ENCODE results near the gene TTC21A.

Gene TTC21A

GRCh38 chr3:39180546-39181346 lies 73.3 kb downstream of the TTC21A start:
- DNase-seq (ENCODE audit: low read depth) = peak; percentile 78

DNA sequence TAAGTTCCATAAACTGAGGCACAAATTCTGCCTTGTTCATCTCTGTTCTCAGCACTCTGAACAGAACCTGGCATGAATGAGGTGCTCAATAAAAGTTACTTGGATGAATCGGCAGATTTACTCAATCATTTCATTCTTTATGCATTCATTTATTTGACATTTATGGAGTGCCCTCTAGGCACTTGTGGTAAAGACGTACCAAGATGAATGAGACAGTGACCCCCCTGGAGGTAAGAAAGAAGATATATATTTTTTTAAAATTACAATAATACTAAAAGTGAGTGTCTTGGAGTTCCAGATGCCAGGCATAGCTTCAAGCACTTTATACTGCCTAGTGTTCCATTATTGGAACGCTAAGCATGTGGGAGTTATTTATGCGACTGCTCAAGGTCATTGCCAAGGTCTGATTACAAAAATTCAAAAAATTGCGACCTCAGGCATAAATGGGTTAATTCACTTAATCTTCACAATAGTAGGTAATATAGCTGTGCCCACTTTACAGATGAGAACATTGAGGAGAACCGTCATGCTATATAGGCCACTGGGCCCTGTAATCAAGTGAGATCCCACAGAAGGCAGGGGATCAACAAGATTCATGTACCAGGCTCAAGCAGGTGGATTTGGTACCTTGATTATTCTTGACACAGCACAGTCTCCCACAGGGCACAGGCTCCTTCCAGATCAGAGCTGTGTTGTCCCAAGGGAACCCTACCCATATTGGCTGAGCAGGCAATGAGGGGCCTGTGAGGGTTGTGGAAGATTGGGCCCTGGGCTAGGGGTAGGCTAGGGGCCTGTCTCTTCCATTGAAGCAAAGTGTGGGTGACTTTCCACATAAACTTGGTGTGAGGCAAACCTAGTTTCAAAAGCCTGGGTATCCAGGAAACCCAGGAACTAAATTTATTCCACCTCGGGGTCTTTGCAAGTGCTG lies 74.2 kb downstream of the TTC21A start:
- no peak for DNase-seq (ENCODE audit: low read depth)

DNA sequence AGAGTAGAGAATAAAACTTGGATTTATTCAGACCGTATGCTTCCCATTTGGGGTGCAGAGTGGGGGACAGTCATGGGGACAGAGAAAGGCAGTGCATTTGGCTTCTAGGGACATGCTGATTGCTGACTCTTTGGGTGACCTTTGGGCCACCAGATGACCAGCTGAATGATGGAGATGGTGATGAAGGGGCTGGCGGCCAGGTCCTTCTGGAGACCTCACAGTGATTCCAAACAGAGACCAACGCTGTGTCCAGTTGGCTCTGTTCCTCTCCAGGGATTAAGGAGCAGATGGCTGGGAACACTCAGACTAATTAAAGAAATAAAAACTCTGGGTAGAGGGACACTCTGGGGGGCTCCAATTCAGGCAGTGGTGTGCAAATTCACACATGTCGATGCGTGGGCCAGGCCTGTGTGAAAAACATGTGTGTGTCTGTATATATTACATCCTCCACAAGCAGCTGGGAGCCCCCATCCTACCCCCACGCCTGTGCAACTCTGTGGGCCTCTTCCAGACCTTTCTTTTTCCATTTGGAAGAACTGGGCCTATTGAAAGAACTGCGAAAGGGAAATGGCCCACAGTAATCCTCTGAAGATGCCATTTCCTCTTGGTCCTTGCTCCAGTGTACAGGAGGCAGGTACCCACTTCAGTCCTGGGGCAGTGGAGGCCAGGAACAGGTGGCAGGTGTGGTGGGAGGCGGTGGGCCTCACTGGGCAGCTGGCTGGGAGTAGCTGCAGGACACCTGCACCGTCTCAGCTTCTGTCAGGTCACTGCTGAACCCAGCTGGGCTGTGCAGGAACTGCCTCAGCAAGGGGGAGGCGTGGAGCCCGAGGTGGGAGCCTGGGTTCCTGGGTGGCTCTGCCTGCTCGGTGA lies 76.0 kb downstream of the TTC21A start:
- no peak for DNase-seq (ENCODE audit: low read depth)

DNA sequence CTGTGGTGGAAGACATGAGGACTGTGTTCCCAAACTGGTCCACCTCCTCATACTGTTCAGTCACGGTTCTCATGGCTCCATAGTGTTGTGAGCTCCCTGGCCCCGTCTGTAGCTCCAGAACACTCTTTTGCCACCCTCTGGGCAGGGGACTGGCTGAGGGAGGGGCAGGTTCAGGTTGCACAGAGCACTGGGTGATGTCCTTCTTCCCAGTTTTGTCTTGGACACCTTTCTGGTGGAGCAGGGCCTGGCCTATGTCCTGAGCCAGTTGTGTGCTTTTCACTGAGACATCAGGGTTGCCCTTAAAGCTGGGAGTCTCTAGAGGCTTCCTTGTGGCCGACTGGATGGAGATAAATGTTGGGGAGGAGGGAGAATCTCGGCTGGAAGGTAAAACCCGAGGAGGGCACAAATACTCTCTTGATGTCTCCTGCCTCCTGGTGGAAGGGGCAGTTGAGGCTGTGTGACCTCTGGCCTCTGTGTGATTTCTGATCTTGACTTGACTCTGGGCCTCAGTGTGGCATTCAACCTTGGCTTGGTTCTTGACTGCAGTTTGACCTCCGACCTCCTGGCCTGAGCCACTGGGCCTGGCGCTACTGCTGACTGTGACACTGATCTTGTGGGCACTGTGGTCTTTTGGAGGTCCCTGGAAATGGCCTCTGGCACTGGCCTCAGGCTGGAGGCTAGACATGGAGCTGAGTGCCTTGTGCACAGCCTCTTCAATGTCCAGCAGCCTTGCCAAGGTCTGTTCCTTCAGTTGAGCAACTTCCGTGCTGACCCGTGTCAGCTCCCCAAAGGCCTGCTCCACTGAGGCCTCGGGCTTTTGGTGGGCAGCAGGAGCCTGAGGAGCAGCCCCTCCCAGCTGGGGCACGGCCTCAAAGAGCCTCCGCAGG lies 76.8 kb downstream of the TTC21A start:
- no peak for DNase-seq (ENCODE audit: low read depth)

DNA sequence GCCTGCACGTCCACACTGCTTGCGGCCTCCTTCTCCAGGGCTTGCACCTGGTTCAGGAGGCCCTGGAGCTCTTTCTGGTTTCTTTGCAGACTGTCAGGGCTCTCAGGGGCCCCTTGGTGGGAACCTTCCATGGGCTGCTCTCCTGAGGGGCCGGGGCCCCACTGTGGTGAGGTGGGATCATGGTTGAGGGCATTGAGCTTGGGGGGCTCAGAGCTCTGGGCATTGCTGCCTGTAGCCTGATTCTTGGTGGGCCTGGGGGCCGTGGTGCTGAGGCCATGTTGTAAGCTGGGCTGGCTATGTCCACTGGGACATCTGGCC lies 77.4 kb downstream of the TTC21A start:
- DNase-seq (ENCODE audit: low read depth) = no peak

- no peak for DNase-seq (ENCODE audit: low read depth)
These were observed 78.0 kb downstream of the TTC21A start for GRCh38 chr3:39185326-39185958.

- no peak for DNase-seq (ENCODE audit: low read depth)
These were observed 78.6 kb downstream of the TTC21A start for GRCh38 chr3:39185959-39186691.

DNA sequence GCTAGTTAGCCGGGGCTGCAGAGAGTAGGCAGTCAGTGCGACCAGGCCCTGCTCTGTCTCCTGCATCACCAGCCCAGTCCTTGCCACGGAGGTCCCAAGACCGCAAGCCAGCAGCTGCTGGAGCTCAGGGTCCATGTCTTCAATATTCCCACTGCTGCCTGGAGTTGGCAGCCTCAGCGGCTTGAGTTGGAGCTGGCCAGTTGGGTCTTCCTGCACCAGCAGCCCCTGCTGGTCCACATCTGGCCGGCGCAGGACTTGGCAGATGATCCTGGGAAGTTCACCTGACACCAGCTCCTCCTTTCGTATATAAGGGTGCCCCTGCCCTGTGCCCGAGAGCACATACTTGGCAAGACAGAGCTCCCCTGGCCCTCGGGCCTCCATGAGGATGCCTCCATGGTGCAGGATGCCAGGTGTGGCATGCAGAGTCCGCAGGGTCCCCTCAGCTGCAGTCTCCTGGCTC lies 79.2 kb downstream of the TTC21A start:
- DNase-seq (ENCODE audit: low read depth) = no peak

- DNase-seq (ENCODE audit: low read depth) = no peak
These were observed 80.1 kb downstream of the TTC21A start for GRCh38 chr3:39187372-39188155.

All from fibroblast of the conjunctiva (primary cell).